ENCODE data around the gene ENTPD2.

DNA sequence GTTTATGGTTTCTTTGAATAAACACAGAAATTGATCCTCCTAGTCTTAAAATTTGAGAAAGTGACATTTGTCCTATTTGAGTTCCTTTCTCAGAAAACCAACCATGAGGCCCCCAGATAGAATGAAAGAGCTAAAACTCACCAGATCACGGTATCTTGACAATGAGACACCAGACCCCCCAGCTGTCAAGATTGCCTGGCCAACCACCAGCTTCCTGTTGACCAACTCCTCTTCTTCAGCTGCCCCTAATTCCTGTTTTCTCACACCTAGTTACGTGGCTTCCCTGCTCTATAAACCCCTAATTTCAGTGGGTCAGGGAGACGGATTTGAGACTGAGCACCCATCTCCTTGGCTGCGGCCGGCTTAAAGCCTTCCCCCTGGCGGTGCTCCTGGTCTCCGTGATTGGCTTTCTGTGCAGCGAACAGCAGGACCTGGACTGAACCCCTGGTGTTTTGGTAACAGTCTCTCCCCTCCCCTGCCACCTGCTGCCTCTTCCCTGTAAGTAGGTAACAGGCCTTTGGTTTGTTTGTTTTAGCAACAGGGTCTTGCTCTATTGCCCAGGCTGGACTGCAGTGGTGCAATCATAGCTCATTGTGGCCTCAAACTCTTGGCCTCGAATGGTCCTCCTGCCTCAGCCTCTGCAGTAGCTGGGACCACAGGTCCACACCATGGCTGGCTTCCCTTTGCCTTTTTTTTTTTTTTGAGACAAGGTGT, 4.8 kb upstream of the ENTPD2 start:
- TF ChIP-seq, protein P1, sequence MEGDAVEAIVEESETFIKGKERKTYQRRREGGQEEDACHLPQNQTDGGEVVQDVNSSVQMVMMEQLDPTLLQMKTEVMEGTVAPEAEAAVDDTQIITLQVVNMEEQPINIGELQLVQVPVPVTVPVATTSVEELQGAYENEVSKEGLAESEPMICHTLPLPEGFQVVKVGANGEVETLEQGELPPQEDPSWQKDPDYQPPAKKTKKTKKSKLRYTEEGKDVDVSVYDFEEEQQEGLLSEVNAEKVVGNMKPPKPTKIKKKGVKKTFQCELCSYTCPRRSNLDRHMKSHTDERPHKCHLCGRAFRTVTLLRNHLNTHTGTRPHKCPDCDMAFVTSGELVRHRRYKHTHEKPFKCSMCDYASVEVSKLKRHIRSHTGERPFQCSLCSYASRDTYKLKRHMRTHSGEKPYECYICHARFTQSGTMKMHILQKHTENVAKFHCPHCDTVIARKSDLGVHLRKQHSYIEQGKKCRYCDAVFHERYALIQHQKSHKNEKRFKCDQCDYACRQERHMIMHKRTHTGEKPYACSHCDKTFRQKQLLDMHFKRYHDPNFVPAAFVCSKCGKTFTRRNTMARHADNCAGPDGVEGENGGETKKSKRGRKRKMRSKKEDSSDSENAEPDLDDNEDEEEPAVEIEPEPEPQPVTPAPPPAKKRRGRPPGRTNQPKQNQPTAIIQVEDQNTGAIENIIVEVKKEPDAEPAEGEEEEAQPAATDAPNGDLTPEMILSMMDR (IDR thresholded peaks at IDR 0.05), result no peak
- TF ChIP-seq POLR2A (IDR thresholded peaks at IDR 0.05), result no peak

Measured in uterus (tissue), 2 donors.